Dendritic cell treated with granulocyte-macrophage colony-stimulating factor and Interleukin-4, amounts not matched to agents 40 ng/mL and 50 ng/mL, for 4 days (primary cell): ENCODE measurements around the gene GRB14.
"Not testable (repeated sequence)": the region's sequence is repeated elsewhere in the genome, so short reads cannot be mapped to it uniquely, and the experiment has no call there.

Experiments
- H3K27ac Mint-ChIP-seq: one replicate; pipeline ENCODE4 v1.8.0; 2022; ENCODE audit warnings: mild to moderate bottlenecking, mixed read lengths
- H3K27me3 Mint-ChIP-seq: one replicate; pipeline ENCODE4 v1.8.0; 2022; ENCODE audit warnings: mild to moderate bottlenecking, mixed read lengths
- H3K36me3 Mint-ChIP-seq: one replicate; pipeline ENCODE4 v1.8.0; 2022; ENCODE audit warnings: low read depth, mixed read lengths
- H3K4me1 Mint-ChIP-seq: one replicate; pipeline ENCODE4 v1.8.0; 2022; ENCODE audit warnings: low read depth, mixed read lengths
- H3K4me3 Mint-ChIP-seq: one replicate; pipeline ENCODE4 v1.8.0; 2022; ENCODE audit warnings: mild to moderate bottlenecking, moderate library complexity, mixed read lengths
- H3K9me3 Mint-ChIP-seq: one replicate; pipeline ENCODE4 v1.8.0; 2022; ENCODE audit warnings: mixed read lengths
- intact Hi-C: fragments of 100-400 bp; cut with micrococcal nuclease; formaldehyde crosslinking; loops from one replicate; pipeline ENCODE4 v1.15.0; 2022

GRB14 gene

DNA sequence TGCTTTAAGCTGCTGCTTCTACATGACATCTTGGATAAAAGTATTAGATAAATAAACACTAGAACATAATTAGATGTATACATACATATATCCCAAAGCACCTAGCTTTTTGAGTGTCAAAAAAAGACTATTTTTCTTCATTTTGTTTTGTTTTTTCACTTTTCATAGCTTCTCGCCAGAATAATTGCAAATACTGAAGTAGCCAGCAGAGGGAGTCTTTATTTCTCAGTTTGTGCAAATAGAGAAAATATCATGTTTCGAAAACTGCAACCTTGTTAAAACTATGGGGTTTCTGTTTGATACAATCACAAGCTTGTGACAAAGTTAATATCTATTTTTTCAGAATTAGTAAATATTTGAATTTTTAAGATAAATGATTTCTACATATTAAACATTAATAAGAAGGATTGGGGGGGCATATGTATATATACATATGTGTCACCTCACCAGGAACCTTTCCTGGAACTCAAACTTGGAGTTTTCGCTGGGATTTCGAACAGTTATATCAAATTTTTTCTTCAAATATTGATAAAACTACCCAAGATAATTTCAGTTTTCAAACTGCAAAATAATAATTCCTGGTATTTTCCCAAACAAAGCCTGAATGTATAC, 61.0 kb downstream of the GRB14 start:
- Mint-ChIP-seq H3K4me1 (no peaks in the 10 kb centered on the region), H3K36me3 (no peaks in the 10 kb centered on the region), H3K4me3 (no peak overlapping the region), H3K9me3 (no peaks in the 10 kb centered on the region), H3K27me3 (no peaks in the 10 kb centered on the region), H3K27ac (no peak overlapping the region)
- intact Hi-C loops: no loop called here

DNA sequence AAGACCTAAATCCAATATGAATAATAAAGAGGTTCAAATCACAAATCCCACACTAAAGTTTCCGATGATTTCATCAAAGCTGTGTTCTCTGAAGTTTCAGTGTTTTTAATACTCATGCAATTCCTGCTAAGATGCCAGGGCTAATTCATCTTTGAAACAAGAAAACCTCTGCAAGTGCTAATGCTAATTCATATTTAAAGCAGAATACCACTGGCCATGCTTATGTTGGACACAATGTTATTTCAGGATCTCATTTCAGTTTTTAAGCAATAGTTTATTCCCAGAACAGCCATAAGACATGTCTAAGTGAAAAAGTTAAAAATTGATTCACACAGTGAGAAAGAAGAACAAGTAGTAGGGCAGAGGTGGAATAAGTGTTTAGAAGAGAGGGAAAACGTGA, 62.8 kb downstream of the GRB14 start:
- intact Hi-C loops: loop anchor here (2.0 kb wide), 1 partner anchor 158 kb away; no protein-coding TSS in a partner anchor
- H3K9me3 Mint-ChIP-seq: no peaks in the 10 kb centered on the region
- no peaks in the 10 kb centered on the region for H3K4me1 Mint-ChIP-seq
- no peaks in the 10 kb centered on the region for H3K36me3 Mint-ChIP-seq
- no peak overlapping the region for H3K27ac Mint-ChIP-seq
- H3K27me3 Mint-ChIP-seq: no peaks in the 10 kb centered on the region
- H3K4me3 Mint-ChIP-seq: no peak overlapping the region

DNA sequence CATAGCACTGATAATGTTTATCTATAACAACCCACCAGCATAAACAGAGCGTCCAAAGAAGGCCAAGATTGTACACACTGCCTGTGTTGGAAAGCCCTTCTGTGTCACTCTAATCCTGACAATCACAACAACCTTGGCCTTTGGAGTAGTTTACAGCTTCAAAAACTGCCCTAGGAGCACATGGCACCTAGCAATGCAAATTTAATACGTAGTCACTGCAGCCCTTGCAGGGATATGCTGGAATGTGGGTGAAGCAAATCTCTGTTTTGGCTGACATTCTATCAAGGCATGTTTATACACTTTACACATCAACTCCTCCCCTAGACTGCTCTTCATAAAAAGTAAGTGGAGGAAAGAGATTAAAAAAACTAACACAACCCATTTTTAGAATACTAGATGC, 66.8 kb downstream of the GRB14 start:
- H3K4me3 Mint-ChIP-seq: no peak overlapping the region
- no peaks in the 10 kb centered on the region for H3K36me3 Mint-ChIP-seq
- H3K27ac Mint-ChIP-seq: no peak overlapping the region
- H3K9me3 Mint-ChIP-seq: no peaks in the 10 kb centered on the region
- intact Hi-C loops: no loop called here
- H3K4me1 Mint-ChIP-seq: no peaks in the 10 kb centered on the region
- no peaks in the 10 kb centered on the region for H3K27me3 Mint-ChIP-seq

DNA sequence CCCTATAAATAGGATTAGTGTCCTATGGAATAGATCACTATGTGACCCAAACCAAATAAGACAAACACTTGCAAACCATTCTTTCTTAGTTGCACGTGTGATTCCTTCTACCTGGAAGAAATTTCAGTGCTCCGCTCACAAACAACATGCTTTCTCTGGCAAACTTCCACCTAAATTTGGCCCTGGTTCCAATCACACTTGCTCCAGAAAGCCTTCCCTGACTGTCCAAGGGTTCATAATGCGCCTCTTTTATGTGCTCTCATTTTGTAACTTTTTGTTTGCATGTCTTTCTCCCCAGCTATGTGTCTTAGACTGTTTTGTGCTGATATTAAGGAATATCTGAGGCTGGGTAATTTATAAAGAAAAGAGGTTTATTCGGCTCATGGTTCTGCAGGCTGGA, 69.8 kb downstream of the GRB14 start:
- Mint-ChIP-seq H3K27ac (no peak overlapping the region), H3K4me3 (no peak overlapping the region), H3K36me3 (no peaks in the 10 kb centered on the region), H3K9me3 (no peaks in the 10 kb centered on the region), H3K27me3 (no peaks in the 10 kb centered on the region), H3K4me1 (no peaks in the 10 kb centered on the region)
- intact Hi-C loops: no loop called here

DNA sequence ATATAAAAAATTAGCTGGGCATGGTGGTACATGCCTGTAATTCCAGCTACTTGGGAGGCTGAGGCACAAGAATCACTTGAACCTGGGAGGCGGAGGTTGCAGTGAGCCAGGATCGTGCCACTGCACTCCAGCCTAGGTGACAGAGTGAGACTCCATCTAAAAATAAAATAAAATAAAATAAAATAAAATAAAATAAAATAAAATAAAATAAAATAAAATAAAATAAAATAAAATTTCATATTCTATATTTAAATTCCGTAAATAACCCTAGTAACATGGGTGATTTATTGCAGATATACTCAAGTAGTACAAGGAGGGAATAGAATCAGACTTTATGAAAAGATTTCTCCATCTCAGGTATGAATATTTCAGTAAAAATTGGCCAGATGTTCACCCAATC, 71.6 kb downstream of the GRB14 start:
- H3K4me1 Mint-ChIP-seq, H3K9me3 Mint-ChIP-seq, H3K27me3 Mint-ChIP-seq, intact Hi-C loops, H3K36me3 Mint-ChIP-seq, H3K4me3 Mint-ChIP-seq, H3K27ac Mint-ChIP-seq: not testable (repeated sequence)

DNA sequence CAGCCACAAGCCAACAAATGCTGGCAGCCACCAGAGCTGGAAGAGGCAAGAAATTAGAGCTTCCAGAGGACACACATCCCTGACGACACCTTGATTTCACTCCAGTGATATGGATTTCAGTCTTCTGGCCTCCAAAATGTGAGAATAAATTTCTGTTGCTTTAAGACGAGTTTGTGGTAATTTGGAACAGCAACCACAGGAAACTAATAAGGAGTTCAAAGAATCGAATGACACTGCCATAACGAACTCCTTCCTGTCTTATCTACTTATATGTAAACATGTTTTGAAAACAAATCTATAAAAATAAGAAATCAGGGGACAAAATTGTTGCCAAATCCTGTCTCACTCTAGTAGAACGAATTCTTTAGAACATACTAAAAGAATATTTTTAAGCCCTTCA, 75.8 kb downstream of the GRB14 start:
- H3K27me3 Mint-ChIP-seq: no peaks in the 10 kb centered on the region
- H3K9me3 Mint-ChIP-seq: no peaks in the 10 kb centered on the region
- intact Hi-C loops: no loop called here
- H3K4me1 Mint-ChIP-seq: no peaks in the 10 kb centered on the region
- H3K36me3 Mint-ChIP-seq: no peaks in the 10 kb centered on the region
- no peak overlapping the region for H3K4me3 Mint-ChIP-seq
- no peak overlapping the region for H3K27ac Mint-ChIP-seq

DNA sequence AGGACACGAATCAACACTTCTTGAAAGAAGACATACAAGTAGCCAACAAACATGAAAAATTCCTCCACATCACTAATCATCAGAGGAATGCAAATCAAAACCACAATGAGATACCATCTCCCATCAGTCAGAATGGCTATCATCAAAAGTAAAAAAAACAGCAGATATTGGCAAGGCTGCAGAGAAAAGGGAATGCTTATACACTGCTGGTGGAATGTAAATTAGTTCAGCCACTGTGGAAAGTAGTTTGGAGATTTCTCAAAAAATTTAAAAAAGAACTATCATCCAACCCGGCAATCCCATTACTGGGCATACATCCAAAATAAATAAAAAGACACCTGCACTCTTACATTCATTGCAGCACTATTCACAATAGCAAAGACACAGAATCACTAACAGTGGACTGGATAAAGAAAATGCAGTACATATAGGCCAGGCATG, 78.7 kb downstream of the GRB14 start:
- Mint-ChIP-seq H3K27ac (no peak overlapping the region), H3K27me3 (no peaks in the 10 kb centered on the region), H3K4me3 (no peak overlapping the region), H3K36me3 (no peaks in the 10 kb centered on the region), H3K4me1 (no peaks in the 10 kb centered on the region), H3K9me3 (no peaks in the 10 kb centered on the region)
- intact Hi-C loops: no loop called here

DNA sequence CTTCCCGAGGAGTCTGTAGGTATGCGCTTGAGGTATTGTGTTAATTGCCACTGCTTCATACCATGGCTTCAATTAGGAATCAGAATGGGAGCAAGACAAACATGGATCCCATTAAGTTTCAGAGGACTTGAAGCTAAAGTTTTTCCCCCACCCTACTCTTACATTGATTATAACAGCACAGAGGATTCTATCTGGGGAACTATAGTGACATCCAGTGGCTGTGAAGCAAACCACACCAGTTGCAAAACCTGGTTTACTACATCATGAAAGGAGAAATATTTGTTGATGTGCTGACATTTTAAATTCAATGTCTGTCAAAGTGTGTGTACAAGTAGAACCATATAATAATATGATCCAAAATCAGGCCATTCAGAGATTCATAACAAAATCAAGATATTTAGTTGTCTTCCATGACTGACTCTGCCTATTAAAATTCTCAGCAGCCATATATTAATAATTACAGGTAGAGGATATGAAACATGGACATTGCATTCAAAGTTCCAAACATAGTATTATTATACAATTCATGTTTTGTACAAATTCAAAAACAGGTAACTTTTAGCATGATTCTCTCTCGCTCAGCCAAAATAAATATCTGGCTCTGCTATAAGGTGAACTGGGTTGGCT, 82.9 kb downstream of the GRB14 start:
- no peaks in the 10 kb centered on the region for H3K4me1 Mint-ChIP-seq

DNA sequence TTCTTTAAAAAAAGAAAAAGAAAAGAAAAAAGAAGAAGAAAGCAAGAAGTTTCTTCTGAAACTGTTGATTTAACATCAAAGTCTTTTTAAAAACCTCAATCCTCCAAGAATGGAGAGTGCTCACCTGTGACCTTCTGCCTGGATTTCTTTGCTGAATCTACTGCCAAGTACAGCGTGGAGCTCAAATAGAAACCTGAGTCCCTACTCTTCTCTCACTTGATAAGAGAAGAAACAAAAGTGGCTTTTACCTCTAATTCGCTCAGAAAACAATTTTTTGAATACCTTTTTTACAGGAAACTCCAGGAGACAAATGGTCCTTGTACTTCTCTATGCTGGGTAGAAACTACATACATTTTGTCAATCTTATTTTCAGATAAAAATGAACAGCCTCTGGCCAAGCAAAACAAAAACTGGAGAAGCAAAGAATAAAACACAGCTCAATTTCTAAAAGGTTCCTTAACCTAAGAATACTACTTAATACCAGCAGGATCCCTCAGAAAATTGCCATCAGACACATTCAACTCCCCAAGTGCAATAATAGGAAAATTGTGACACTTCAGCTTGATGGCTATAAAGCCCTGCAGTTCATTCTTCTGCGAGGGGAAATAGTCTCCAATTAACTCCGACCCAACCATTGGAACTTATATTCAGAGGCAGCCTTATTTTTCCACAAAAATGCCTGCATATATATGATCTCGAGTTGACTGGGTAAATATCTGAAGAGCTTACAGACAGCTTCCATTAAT, 85.8 kb downstream of the GRB14 start:
- H3K36me3 Mint-ChIP-seq: no peaks in the 10 kb centered on the region
- intact Hi-C loops: no loop called here

More for the DNA sequence above, 82.9 kb downstream of the GRB14 start:
- no peaks in the 10 kb centered on the region for H3K36me3 Mint-ChIP-seq
- H3K27ac Mint-ChIP-seq: no peak overlapping the region
- H3K27me3 Mint-ChIP-seq: no peaks in the 10 kb centered on the region
- intact Hi-C loops: no loop called here
- no peak overlapping the region for H3K4me3 Mint-ChIP-seq
- H3K9me3 Mint-ChIP-seq: no peaks in the 10 kb centered on the region

DNA sequence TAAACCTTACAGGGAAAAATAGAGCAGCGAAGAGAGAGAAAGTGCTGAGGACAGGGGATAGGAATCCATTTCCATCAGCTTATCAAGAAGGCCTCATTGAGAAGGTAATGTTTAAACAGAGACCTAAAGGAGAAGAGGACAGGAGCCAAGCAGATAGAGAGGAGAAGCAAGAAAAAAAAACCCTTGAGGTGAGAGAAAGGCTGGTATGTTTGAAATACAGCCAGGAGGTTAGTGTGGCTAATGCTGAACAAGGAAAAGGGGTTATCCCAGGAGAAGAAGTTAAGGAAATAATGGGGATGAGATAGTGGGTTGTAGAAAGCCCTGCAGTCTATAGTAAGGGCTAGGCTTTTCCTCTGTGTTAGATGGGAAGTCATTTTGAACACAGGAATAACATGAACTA, 90.8 kb downstream of the GRB14 start:
- Mint-ChIP-seq H3K9me3 (no peaks in the 10 kb centered on the region), H3K36me3 (no peaks in the 10 kb centered on the region), H3K4me3 (no peak overlapping the region), H3K27me3 (no peaks in the 10 kb centered on the region), H3K4me1 (no peaks in the 10 kb centered on the region), H3K27ac (no peak overlapping the region)
- intact Hi-C loops: no loop called here

More for the DNA sequence above, 85.8 kb downstream of the GRB14 start:
- Mint-ChIP-seq H3K4me3 (no peak overlapping the region), H3K27ac (no peak overlapping the region), H3K9me3 (no peaks in the 10 kb centered on the region), H3K4me1 (no peaks in the 10 kb centered on the region), H3K27me3 (no peaks in the 10 kb centered on the region)

DNA sequence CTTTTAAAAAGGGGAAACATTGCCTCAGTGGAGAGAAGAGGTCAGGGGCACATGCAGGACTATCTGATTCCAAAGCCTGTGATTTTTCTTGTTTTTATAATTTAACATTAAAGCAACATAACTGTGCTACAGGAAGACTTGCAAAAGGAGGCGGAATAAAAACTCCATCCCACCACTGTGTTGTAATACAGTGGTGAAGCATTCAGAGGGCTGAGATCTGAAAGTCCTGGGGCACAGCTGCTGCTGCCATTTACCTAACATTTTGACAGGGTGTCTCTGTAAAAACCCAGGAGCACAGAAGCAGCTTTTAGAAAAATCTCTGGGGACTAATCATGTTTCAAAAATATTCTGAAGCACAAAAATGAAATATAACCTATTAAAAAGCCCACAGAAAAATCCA, 97.6 kb downstream of the GRB14 start:
- no peak overlapping the region for H3K4me3 Mint-ChIP-seq
- peaks cover 8% of the 10 kb centered on the region for H3K9me3 Mint-ChIP-seq
- intact Hi-C loops: no loop called here

DNA sequence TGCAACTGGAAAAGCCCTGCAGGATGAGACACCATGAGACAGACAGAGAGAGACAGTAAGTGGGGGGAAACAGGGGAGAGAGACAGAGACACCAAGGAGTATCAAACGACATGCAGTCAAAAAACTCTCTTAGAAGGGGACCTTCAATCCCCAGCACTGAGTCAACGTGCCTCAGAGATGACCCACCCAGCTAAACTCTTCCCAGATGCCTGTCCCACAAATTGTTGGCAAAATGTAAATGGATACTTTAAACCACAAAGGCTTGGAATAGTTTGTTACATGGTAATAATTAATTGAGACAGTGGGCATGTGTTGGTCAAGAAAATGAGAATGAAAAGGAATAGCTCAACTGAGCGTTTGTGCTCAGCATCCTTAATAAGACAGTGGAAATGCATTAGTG, 98.3 kb downstream of the GRB14 start:
- Mint-ChIP-seq H3K9me3 (peaks cover 15% of the 10 kb centered on the region), H3K36me3 (no peaks in the 10 kb centered on the region), H3K27ac (no peak overlapping the region), H3K27me3 (no peaks in the 10 kb centered on the region), H3K4me3 (no peak overlapping the region), H3K4me1 (no peaks in the 10 kb centered on the region)
- intact Hi-C loops: no loop called here

More for the DNA sequence above, 97.6 kb downstream of the GRB14 start:
- Mint-ChIP-seq H3K36me3 (no peaks in the 10 kb centered on the region), H3K27me3 (no peaks in the 10 kb centered on the region), H3K4me1 (no peaks in the 10 kb centered on the region), H3K27ac (no peak overlapping the region)

DNA sequence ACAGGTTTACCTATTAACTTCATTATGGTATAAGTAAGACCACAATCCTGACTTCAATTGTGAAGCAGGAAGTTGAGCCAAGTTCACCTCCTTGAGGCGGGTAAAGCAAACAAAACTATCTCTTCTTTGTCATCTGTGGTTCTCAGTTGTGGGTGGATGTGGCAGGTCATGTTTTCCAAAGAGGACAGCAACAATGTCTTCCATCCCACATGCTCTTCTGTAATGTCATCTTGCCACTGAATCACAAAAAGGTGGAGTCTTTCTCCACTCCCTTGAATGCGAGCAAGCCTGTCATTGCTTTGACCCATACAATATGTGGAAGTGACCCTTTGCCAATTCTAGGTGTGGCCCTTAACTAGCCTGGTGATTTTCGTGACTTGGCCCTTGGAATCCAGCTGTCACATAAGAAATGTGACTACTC, 98.7 kb downstream of the GRB14 start:
- Mint-ChIP-seq H3K36me3 (no peaks in the 10 kb centered on the region), H3K27ac (no peak overlapping the region), H3K4me3 (no peak overlapping the region), H3K9me3 (peaks cover 20% of the 10 kb centered on the region), H3K4me1 (no peaks in the 10 kb centered on the region), H3K27me3 (no peaks in the 10 kb centered on the region)
- intact Hi-C loops: no loop called here

DNA sequence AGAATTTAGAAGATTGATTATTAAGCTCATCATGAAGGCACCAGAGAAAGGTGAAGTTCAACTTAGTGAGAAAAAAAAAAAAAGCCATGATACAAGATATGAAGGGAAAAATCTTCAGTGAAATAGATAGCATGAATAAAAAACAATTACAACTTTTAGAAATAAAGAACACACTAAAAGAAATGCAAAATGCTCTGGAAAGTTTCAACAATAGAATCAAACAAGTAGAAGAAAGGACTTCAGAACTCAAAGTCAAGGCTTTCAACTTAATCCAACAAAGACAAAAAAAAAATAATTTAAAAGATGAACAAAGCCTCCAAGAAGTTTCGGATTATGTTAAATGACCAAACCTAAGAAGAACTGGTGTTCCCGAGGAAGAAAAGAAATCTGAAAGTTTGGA, 105.5 kb downstream of the GRB14 start:
- no peaks in the 10 kb centered on the region for H3K4me1 Mint-ChIP-seq
- intact Hi-C loops: no loop called here
- H3K27ac Mint-ChIP-seq: no peak overlapping the region
- peaks cover 46% of the 10 kb centered on the region for H3K9me3 Mint-ChIP-seq
- H3K36me3 Mint-ChIP-seq: no peaks in the 10 kb centered on the region
- H3K4me3 Mint-ChIP-seq: no peak overlapping the region
- no peaks in the 10 kb centered on the region for H3K27me3 Mint-ChIP-seq
